NCI-H526 (cell line): ENCODE data around the gene SLC3A2.
A peak's percentile ranks its signal among the peaks of the same experiment; 100 is the strongest.
"Not testable (repeated sequence)": the region's sequence is repeated elsewhere in the genome, so short reads cannot be mapped to it uniquely, and the experiment has no call there.

Experiments
- DNase-seq, 2 experiments: peaks; one replicate each; lab custom pipeline; 2025; lab: John Stamatoyannopoulos, UW

SLC3A2 gene

GRCh38 chr11:62930157-62930556 is 49.5 kb downstream of the SLC3A2 start:
- DNase-seq = no peak

GRCh38 chr11:62930666-62931065 is 50.0 kb downstream of the SLC3A2 start:
- DNase-seq = no peak

GRCh38 chr11:62931499-62932278 is 51.0 kb downstream of the SLC3A2 start:
- DNase-seq = no peak

- DNase-seq = peak in 1 of 2 experiments; percentile 25
These were observed 52.6 kb downstream of the SLC3A2 start for GRCh38 chr11:62933285-62933684.

- no peak for DNase-seq
These were observed 53.2 kb downstream of the SLC3A2 start for GRCh38 chr11:62933750-62934495.

- DNase-seq = no peak
These were observed 53.7 kb downstream of the SLC3A2 start for GRCh38 chr11:62934496-62934785.

- not testable (repeated sequence) for DNase-seq
These were observed 56.8 kb downstream of the SLC3A2 start for GRCh38 chr11:62937528-62937927.
